OCI-LY1 (cell line): ENCODE measurements around the gene BAD.

ENCODE experiments used
- CTCF ChIP-seq: fragments of 200-600 bp; sonication (generic), shearing (Covaris generic); IDR thresholded peaks from 2 replicates; pipeline ENCODE4 v1.5.1; 2017; ENCODE audit warnings: mild to moderate bottlenecking, antibody characterized with exemption, low read length, moderate library complexity, mixed read lengths
- EZH2 ChIP-seq: fragments of 200-600 bp; sonication (generic), shearing (Covaris generic); IDR thresholded peaks from 2 replicates; pipeline ENCODE4 v1.8.0; 2017; ENCODE audit warnings: borderline replicate concordance, mixed run types, mild to moderate bottlenecking, antibody characterized with exemption, low read length, moderate library complexity, mixed read lengths

- TF ChIP-seq CTCF (no peak), EZH2 (no peak)
Measured at GRCh38 chr11:64220798-64221197, 63.7 kb downstream of the BAD start.
